Gastrocnemius medialis (tissue), 4 donors: ENCODE results near the gene RGMB. TPM values are rescaled to one million over a fixed set of nuclear protein-coding genes. Genes with fewer than 3 reads are reported as not detected.
A peak's percentile ranks its signal among the peaks of the same experiment; 100 is the strongest.

Source experiments
- ATAC-seq, 2 donors: fragments of 150-250 bp; one replicate each; pipeline ENCODE4 v1.9.1; 2016
- DNase-seq, 2 donors: peaks; one replicate each; pipeline ENCODE4 v3.0.0-alpha.2; 2019
- H3K27ac ChIP-seq, 4 donors: fragments of 200-600 bp; sonication (generic); 1 replicate in 1 of 4; 2 replicates in 3 of 4; pipeline ENCODE4 v1.5.1; 2016 to 2018; ENCODE audit warnings: mild to moderate bottlenecking in 2 of 4, moderate library complexity in 1 of 4
- H3K27me3 ChIP-seq, 3 donors: fragments of 200-600 bp; sonication (generic) in 2 of 3; 1 replicate in 1 of 3; 2 replicates in 2 of 3; pipeline versions ENCODE4 v1.5.1 to v1.6.0; 2016 to 2019; ENCODE audit warnings: mild to moderate bottlenecking in 1 of 3, moderate library complexity in 1 of 3
- H3K36me3 ChIP-seq, 2 donors: fragments of 200-600 bp; sonication (generic) in 1 of 2; one replicate each; pipeline ENCODE4 v1.5.1; 2017 to 2018
- H3K4me1 ChIP-seq, 2 donors: fragments of 200-600 bp; sonication (generic) in 1 of 2; one replicate each; pipeline ENCODE4 v1.5.1; 2016 to 2017; ENCODE audit warnings: mild to moderate bottlenecking in 2 of 2
- H3K4me3 ChIP-seq, 4 donors: fragments of 200-600 bp; sonication (generic) in 3 of 4; 1 replicate in 1 of 4; 2 replicates in 3 of 4; pipeline ENCODE4 v1.5.1; 2016 to 2019; ENCODE audit warnings: mild to moderate bottlenecking in 2 of 4
- H3K9me3 ChIP-seq, 3 donors: fragments of 200-600 bp; sonication (generic) in 2 of 3; 1 replicate in 1 of 3; 2 replicates in 2 of 3; pipeline ENCODE4 v1.5.1; 2016 to 2019
- POLR2A ChIP-seq, 2 donors: fragments of 450-650 bp; IDR thresholded peaks; one replicate each; pipeline ENCODE4 v1.6.1; 2017; ENCODE audit warnings: antibody characterized with exemption in 2 of 2, mild to moderate bottlenecking in 2 of 2, moderate library complexity in 2 of 2
- in situ Hi-C, 4 donors: fragments of 200-750 bp; cut with MboI; loops; one replicate each; pipeline versions ENCODE4 v1.15.0 to v1.8.0; 2017; ENCODE audit warnings: low sequenced_read_pairs in 4 of 4
- intact Hi-C: fragments of 100-400 bp; cut with DNase I; formaldehyde crosslinking; loops from one replicate; pipeline ENCODE4 v1.15.1; 2023; ENCODE audit warnings: low total_unique reads
- total RNA-seq, 4 donors: library from RNA; depleted of rRNA; stranded (reverse); fragments of >200 nt; gene quantifications; one replicate each; pipeline versions ENCODE4 v1.1.0 to v1.2.3, GENCODE V29; 2016
- TF ChIP-seq, protein P1 (sequence below), 5 experiments: fragments of 450-650 bp in 3 of 5; fragments of 200-600 bp in 2 of 5; sonication (generic) in 2 of 5; IDR thresholded peaks in 4 of 5; conservative IDR thresholded peaks in 1 of 5; 1 replicate in 4 of 5; 2 replicates in 1 of 5; pipeline ENCODE4 v1.5.1; 2016 to 2019; ENCODE audit warnings: antibody characterized with exemption in 5 of 5, mild to moderate bottlenecking in 3 of 5, moderate library complexity in 3 of 5

The RGMB gene
- total RNA-seq, 4 donors from 2014 or later, result 11.2 to 57.8 (median 25.9) TPM

DNA sequence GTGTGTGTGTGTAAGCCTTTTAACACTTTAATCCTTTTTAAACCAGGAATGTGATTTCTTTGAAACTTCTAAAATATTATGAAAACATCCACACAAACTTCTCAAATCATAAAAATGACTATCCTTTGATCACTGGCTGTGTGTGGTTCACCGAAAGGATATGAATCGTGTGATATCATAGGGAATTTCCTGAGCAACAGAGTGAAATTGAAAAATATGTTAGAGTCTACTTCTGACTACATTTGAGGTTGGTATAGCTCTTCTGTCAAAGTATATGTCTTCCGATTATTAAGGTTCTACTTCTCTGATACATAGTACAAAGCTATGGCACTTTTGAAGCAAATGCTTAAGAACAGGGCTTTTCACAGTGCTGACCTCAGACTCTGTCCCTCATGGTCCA lies 40.3 kb downstream of the RGMB start:
- no peaks in the 10 kb centered on the region for H3K27me3 ChIP-seq
- no peak overlapping the region for H3K4me3 ChIP-seq
- in situ Hi-C loops (loop anchor here in 1 of 4 donors (25.0 kb wide), 1 partner anchor 1601 kb away; no protein-coding TSS in a partner anchor), intact Hi-C loops (no loop called here)
- no peaks in the 10 kb centered on the region for H3K9me3 ChIP-seq
- H3K36me3 ChIP-seq, result no peaks in the 10 kb centered on the region
- H3K4me1 ChIP-seq, result no peaks in the 10 kb centered on the region
- TF ChIP-seq, protein P1, sequence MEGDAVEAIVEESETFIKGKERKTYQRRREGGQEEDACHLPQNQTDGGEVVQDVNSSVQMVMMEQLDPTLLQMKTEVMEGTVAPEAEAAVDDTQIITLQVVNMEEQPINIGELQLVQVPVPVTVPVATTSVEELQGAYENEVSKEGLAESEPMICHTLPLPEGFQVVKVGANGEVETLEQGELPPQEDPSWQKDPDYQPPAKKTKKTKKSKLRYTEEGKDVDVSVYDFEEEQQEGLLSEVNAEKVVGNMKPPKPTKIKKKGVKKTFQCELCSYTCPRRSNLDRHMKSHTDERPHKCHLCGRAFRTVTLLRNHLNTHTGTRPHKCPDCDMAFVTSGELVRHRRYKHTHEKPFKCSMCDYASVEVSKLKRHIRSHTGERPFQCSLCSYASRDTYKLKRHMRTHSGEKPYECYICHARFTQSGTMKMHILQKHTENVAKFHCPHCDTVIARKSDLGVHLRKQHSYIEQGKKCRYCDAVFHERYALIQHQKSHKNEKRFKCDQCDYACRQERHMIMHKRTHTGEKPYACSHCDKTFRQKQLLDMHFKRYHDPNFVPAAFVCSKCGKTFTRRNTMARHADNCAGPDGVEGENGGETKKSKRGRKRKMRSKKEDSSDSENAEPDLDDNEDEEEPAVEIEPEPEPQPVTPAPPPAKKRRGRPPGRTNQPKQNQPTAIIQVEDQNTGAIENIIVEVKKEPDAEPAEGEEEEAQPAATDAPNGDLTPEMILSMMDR (IDR thresholded peaks at IDR 0.05 in 4 of 5, conservative IDR thresholded peaks at IDR 0.05 in 1 of 5), result no peak
- no peak for TF ChIP-seq POLR2A (IDR thresholded peaks at IDR 0.05)
- no peak overlapping the region for H3K27ac ChIP-seq
- DNase-seq (no peak), ATAC-seq (no peak)

DNA sequence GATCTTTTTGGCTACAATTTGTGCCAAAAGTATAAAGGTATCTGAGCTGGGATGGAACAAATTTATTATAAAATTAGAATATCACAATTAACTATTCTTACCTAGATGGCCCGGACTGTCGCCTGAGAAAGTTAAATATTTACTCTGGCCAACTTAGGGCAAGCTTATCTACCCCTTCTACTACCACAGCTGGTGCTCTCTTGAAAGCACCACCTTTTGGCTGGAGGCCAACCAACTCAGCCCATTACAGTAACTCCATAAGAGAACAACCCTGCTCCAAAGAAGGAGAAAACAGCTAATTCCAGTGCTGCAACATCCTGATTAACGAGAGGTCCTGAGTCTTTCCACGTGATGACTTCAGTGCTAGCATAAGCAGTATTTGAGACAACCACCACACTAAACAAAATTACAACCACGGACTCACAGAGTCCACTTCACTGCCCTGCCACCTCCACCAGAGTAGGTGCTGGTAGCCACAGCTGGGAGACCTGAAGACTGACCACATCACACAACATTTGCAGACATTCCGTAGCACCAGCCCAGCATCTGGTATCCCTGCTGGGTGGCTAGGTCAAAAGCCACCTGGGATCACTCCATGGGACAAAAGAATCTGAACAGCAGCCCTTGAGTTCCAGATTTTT lies 43.2 kb downstream of the RGMB start:
- H3K27me3 ChIP-seq, result no peaks in the 10 kb centered on the region
- H3K36me3 ChIP-seq, result no peaks in the 10 kb centered on the region
- no peaks in the 10 kb centered on the region for H3K9me3 ChIP-seq
- TF ChIP-seq POLR2A (IDR thresholded peaks at IDR 0.05), result no peak
- TF ChIP-seq, protein P1 (IDR thresholded peaks at IDR 0.05 in 4 of 5, conservative IDR thresholded peaks at IDR 0.05 in 1 of 5), result no peak
- H3K4me1 ChIP-seq, result no peaks in the 10 kb centered on the region
- H3K4me3 ChIP-seq, result no peak overlapping the region
- no peak for ATAC-seq
- in situ Hi-C loops (loop anchor here in 1 of 4 donors (25.0 kb wide), 1 partner anchor 1604 kb away; no protein-coding TSS in a partner anchor), intact Hi-C loops (no loop called here)
- H3K27ac ChIP-seq, result no peak overlapping the region
- no peak for DNase-seq

DNA sequence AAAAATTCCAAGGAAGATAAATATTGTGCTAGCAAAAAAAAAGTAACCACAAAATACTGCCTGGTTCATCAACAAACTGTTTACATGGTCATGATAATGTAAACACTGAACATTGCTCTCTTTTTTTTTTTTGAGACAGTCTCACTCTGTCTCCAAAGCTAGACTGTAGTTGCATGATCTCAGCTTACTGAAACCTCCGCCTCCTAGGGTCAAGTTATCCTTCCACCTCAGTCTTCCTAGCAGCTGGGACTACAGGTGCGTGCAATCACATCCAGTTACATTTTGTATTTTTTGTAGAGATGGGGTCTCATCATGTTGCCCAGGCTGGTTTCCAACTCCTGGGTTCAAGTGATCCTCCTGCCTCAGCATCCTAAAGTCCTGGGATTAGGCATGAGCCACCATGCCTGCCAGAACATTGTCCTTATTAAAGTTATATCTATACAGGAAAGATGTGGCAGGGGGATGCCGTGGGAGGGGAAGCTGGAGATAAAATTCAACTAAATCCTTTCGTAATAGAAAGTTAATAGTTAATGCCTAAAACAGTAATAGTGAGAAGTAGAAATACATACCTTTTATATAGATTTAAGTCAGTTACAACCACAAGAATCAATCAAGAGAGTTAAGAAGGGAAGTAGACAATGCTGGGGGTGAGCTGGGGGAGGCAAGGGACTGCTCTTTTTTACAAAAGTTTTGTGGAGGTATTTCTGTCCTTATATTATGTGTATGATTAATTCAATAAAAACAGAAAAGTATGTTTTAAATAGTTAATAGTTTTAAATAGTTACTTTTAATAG lies 52.3 kb downstream of the RGMB start:
- Histone ChIP-seq H3K4me1 (no peaks in the 10 kb centered on the region), H3K27ac (no peak overlapping the region), H3K9me3 (no peaks in the 10 kb centered on the region), H3K36me3 (no peaks in the 10 kb centered on the region), H3K27me3 (no peaks in the 10 kb centered on the region), H3K4me3 (no peak overlapping the region)
- TF ChIP-seq POLR2A (IDR thresholded peaks at IDR 0.05), result no peak
- TF ChIP-seq, protein P1 (IDR thresholded peaks at IDR 0.05 in 4 of 5, conservative IDR thresholded peaks at IDR 0.05 in 1 of 5), result no peak
- DNase-seq, result no peak
- no peak for ATAC-seq
- in situ Hi-C loops, result loop anchor here in 1 of 4 donors (25.0 kb wide), 1 partner anchor 1588 kb away; no protein-coding TSS in a partner anchor
- intact Hi-C loops, result loop anchor here (2.0 to 5.0 kb wide), 3 partner anchors 39 to 1595 kb away; no protein-coding TSS in a partner anchor

DNA sequence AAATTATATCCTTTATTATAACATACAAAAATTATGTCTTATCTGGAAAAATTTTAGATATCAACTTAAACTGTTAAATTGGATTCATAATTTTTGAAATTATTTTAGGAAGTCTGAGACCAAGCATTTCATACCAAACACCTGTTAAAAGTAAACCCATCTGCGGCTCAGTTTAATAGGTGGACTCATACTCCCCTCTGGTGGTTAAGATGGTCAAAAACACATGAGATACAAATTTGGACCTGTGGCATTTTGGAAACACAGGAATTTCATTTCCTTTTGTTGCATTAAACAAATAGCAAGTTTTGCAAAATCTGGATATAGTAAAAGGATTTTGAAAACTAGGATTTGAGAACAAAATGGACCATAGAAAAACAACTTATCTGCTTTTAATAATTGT lies 53.7 kb downstream of the RGMB start:
- Histone ChIP-seq H3K9me3 (no peaks in the 10 kb centered on the region), H3K4me3 (no peak overlapping the region), H3K27me3 (no peaks in the 10 kb centered on the region), H3K27ac (no peak overlapping the region), H3K36me3 (no peaks in the 10 kb centered on the region), H3K4me1 (no peaks in the 10 kb centered on the region)
- intact Hi-C loops (loop anchor here (2.0 to 5.0 kb wide), 3 partner anchors 40 to 1596 kb away; no protein-coding TSS in a partner anchor), in situ Hi-C loops (loop anchor here in 1 of 4 donors (25.0 kb wide), 1 partner anchor 1590 kb away; no protein-coding TSS in a partner anchor)
- no peak for ATAC-seq
- TF ChIP-seq, protein P1 (IDR thresholded peaks at IDR 0.05 in 4 of 5, conservative IDR thresholded peaks at IDR 0.05 in 1 of 5), result peak; percentile 39 to 58 (median 49)
- TF ChIP-seq POLR2A (IDR thresholded peaks at IDR 0.05), result no peak
- DNase-seq, result no peak
